ENCODE measurements around the gene TOMM7.

DNA sequence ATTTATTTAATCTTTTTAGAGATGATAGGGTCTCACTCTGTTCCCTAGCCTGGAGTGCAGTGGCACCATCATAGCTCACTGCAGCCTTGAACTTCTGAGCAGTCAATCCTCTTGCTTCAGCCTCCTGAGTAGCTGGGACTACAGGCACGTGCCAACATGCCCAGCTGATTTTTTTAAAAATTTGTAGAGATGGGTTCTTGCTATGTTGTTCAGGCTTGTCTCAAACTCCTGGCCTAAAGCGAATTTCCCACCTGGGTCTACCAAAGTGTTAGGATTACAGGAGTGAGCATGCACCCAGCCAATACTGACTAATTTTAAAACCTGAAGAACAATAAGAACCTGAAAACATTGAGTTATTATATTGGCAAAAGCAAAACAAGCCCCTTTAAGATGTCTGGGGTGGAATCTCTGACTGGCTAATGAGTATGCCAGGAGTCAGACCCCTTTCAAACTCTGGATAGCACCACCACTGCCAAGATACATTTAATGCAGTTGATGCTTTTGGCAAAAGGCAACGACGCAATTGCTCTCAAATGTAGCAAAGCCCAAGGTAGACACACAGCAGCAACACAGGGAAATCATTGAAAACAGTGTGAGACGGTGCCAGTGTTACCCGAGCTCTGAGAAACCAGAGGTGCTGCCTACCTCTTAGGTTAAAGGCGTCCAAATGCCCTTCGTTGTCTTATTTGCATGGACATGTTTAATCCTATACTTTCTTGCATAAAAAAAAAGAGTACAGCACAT lies 40.7 kb upstream of the TOMM7 start:
- TF ChIP-seq TCF7L2 (IDR thresholded peaks at IDR 0.05; ENCODE audit: low read depth, low read length) (no peak), POLR2AphosphoS5 (IDR thresholded peaks at IDR 0.05; ENCODE audit: low read depth, low read length) (0 out of 2 replicates have a peak, but pooled peaks have one; percentile 19), SIN3A (IDR thresholded peaks at IDR 0.05; ENCODE audit: borderline replicate concordance, insufficient read depth, low read depth, low read length) (no peak)
- TF ChIP-seq, protein P1, sequence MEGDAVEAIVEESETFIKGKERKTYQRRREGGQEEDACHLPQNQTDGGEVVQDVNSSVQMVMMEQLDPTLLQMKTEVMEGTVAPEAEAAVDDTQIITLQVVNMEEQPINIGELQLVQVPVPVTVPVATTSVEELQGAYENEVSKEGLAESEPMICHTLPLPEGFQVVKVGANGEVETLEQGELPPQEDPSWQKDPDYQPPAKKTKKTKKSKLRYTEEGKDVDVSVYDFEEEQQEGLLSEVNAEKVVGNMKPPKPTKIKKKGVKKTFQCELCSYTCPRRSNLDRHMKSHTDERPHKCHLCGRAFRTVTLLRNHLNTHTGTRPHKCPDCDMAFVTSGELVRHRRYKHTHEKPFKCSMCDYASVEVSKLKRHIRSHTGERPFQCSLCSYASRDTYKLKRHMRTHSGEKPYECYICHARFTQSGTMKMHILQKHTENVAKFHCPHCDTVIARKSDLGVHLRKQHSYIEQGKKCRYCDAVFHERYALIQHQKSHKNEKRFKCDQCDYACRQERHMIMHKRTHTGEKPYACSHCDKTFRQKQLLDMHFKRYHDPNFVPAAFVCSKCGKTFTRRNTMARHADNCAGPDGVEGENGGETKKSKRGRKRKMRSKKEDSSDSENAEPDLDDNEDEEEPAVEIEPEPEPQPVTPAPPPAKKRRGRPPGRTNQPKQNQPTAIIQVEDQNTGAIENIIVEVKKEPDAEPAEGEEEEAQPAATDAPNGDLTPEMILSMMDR (IDR thresholded peaks at IDR 0.05): no peak
- TF ChIP-seq, protein P2, sequence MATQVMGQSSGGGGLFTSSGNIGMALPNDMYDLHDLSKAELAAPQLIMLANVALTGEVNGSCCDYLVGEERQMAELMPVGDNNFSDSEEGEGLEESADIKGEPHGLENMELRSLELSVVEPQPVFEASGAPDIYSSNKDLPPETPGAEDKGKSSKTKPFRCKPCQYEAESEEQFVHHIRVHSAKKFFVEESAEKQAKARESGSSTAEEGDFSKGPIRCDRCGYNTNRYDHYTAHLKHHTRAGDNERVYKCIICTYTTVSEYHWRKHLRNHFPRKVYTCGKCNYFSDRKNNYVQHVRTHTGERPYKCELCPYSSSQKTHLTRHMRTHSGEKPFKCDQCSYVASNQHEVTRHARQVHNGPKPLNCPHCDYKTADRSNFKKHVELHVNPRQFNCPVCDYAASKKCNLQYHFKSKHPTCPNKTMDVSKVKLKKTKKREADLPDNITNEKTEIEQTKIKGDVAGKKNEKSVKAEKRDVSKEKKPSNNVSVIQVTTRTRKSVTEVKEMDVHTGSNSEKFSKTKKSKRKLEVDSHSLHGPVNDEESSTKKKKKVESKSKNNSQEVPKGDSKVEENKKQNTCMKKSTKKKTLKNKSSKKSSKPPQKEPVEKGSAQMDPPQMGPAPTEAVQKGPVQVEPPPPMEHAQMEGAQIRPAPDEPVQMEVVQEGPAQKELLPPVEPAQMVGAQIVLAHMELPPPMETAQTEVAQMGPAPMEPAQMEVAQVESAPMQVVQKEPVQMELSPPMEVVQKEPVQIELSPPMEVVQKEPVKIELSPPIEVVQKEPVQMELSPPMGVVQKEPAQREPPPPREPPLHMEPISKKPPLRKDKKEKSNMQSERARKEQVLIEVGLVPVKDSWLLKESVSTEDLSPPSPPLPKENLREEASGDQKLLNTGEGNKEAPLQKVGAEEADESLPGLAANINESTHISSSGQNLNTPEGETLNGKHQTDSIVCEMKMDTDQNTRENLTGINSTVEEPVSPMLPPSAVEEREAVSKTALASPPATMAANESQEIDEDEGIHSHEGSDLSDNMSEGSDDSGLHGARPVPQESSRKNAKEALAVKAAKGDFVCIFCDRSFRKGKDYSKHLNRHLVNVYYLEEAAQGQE (IDR thresholded peaks at IDR 0.05; ENCODE audit: insufficient read depth in 1 of 2, low read depth in 2 of 2, low read length in 1 of 2): no peak

Measured in Panc1 (cell line).